ENCODE results near the gene ZNF488.

The ZNF488 gene

GRCh38 chr10:47316131-47316530, 68.0 kb downstream of the ZNF488 start:
- H3K4me3 ChIP-seq (ENCODE audit: control insufficient read depth, low read depth, low read length): no peak overlapping the region
- TF ChIP-seq CTCF (IDR thresholded peaks at IDR 0.05; ENCODE audit: control insufficient read depth, insufficient read depth, low read depth, low read length, missing control alignments): no peak
- no peak for DNase-seq (ENCODE audit: low read depth)
